Endodermal cell (in vitro differentiated cells): ENCODE results near the gene OPTN. TPM values are rescaled to one million over a fixed set of nuclear protein-coding genes. Genes with fewer than 3 reads are reported as not detected.
A peak's percentile ranks its signal among the peaks of the same experiment; 100 is the strongest.

Experiments
- DNase-seq: peaks from one replicate; pipeline ENCODE4 v3.0.0-alpha.2; 2017
- H3K27ac ChIP-seq: 2 replicates; pipeline ENCODE4 v1.5.1; 2013; ENCODE audit warnings: mild to moderate bottlenecking, low read depth, low read length, moderate library complexity
- H3K27me3 ChIP-seq: 2 replicates; pipeline ENCODE4 v1.6.1; 2013; ENCODE audit warnings: mild to moderate bottlenecking, low read length, moderate library complexity; ENCODE audit not compliant: insufficient read depth, control insufficient read depth, poor library complexity, severe bottlenecking
- H3K36me3 ChIP-seq: 2 replicates; pipeline ENCODE4 v1.7.0; 2013; ENCODE audit warnings: mild to moderate bottlenecking, low read length, moderate library complexity; ENCODE audit not compliant: control insufficient read depth, insufficient read depth
- H3K4me1 ChIP-seq: one replicate; pipeline ENCODE4 v1.7.0; 2013; ENCODE audit warnings: low read length; ENCODE audit not compliant: control insufficient read depth, insufficient read depth
- H3K4me3 ChIP-seq: 2 replicates; pipeline ENCODE4 v1.5.1; 2013; ENCODE audit warnings: mild to moderate bottlenecking, low read length, moderate library complexity
- H3K9ac ChIP-seq: 2 replicates; pipeline ENCODE4 v1.6.1; 2013; ENCODE audit warnings: mild to moderate bottlenecking, low read length, moderate library complexity; ENCODE audit not compliant: poor library complexity, severe bottlenecking; ENCODE audit errors: extremely low read depth
- H3K9me3 ChIP-seq: 2 replicates; pipeline ENCODE4 v1.6.1; 2013; ENCODE audit warnings: mild to moderate bottlenecking, low read length, moderate library complexity; ENCODE audit not compliant: control insufficient read depth
- H3K27ac Mint-ChIP-seq: 2 replicates; pipeline ENCODE4 v1.8.0; 2020; ENCODE audit warnings: mixed read lengths
- H3K27me3 Mint-ChIP-seq: 2 replicates; pipeline ENCODE4 v1.8.0; 2021; ENCODE audit warnings: mild to moderate bottlenecking, mixed read lengths; ENCODE audit not compliant: insufficient read depth
- H3K36me3 Mint-ChIP-seq: 2 replicates; pipeline ENCODE4 v1.8.0; 2020; ENCODE audit warnings: low read depth, mixed read lengths
- H3K4me1 Mint-ChIP-seq: 2 replicates; pipeline ENCODE4 v1.8.0; 2020; ENCODE audit warnings: mixed read lengths
- H3K4me3 Mint-ChIP-seq: 2 replicates; pipeline ENCODE4 v1.8.0; 2020; ENCODE audit warnings: mild to moderate bottlenecking, moderate library complexity, mixed read lengths
- H3K9me3 Mint-ChIP-seq: 2 replicates; pipeline ENCODE4 v1.8.0; 2020; ENCODE audit warnings: mild to moderate bottlenecking, mixed read lengths
- WGBS, 2 experiments: methylation state at CpG; one replicate each; pipeline versions ENCODE4 v1.1.5 to v1.1.7; 2013; ENCODE audit warnings: missing lambda C conversion rate in 2 of 2, mixed read lengths in 1 of 2; ENCODE audit not compliant: insufficient coverage in 1 of 2, insufficient read length in 1 of 2; 5-methylcytosine and 5-hydroxymethylcytosine counted together
- total RNA-seq, 2 donors: library from RNA; stranded (reverse); fragmentation: NEBNext Ultra II Directional in 1 of 2; extraction: Animal tissue kit (Norgen Biotek cat#: 25700) in 1 of 2; gene quantifications; 2 replicates in 1 of 2; 3 replicates in 1 of 2; pipeline ENCODE4 v1.2.1, GENCODE V29; 2021
- TF ChIP-seq, protein P1 (sequence below): fragments of 200-600 bp; sonication (generic); conservative IDR thresholded peaks from 2 replicates; pipeline ENCODE4 v1.5.0; 2021; ENCODE audit warnings: antibody characterized with exemption, mild to moderate bottlenecking

OPTN gene
- total RNA-seq, 2 donors from 2014 or later: 22.7 to 23.3 TPM

DNA sequence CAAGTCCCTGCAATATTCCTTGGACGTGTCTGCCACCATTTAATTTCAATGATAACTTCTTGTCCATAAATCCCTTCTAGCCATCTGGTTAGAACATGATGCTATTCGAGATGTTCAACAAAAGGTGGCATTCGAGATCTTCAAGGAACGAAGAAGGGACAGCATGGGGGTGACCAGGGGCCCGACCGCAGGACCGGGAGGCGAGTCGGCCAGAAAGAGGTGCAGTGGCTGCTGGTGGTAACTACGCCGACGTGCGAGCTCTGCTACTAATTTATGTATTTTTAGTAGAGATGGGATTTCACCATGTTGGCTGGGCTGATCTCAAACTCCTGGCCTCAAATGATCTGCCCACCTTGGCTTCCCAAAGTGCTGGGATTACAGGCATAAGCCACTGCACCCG is 4.7 kb downstream of the OPTN start:
- Mint-ChIP-seq H3K4me3 (no peak overlapping the region), H3K36me3 (no peaks in the 10 kb centered on the region), H3K27ac (no peak overlapping the region), H3K27me3 (peaks cover 6% of the 10 kb centered on the region), H3K9me3 (no peaks in the 10 kb centered on the region), H3K4me1 (peaks cover 10% of the 10 kb centered on the region)
- TF ChIP-seq, protein P1, sequence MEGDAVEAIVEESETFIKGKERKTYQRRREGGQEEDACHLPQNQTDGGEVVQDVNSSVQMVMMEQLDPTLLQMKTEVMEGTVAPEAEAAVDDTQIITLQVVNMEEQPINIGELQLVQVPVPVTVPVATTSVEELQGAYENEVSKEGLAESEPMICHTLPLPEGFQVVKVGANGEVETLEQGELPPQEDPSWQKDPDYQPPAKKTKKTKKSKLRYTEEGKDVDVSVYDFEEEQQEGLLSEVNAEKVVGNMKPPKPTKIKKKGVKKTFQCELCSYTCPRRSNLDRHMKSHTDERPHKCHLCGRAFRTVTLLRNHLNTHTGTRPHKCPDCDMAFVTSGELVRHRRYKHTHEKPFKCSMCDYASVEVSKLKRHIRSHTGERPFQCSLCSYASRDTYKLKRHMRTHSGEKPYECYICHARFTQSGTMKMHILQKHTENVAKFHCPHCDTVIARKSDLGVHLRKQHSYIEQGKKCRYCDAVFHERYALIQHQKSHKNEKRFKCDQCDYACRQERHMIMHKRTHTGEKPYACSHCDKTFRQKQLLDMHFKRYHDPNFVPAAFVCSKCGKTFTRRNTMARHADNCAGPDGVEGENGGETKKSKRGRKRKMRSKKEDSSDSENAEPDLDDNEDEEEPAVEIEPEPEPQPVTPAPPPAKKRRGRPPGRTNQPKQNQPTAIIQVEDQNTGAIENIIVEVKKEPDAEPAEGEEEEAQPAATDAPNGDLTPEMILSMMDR: peak; percentile 37
- H3K36me3 ChIP-seq: peaks cover 5% of the 10 kb centered on the region
- H3K4me1 ChIP-seq: no peaks in the 10 kb centered on the region
- DNase-seq: no peak
- no peaks in the 10 kb centered on the region for H3K9me3 ChIP-seq
- no peak overlapping the region for H3K27ac ChIP-seq
- no peaks in the 10 kb centered on the region for H3K27me3 ChIP-seq
- 92 to 95% methylated on average over 13 to 14 of the region's 14 CpGs for WGBS, 2 experiments
- H3K9ac ChIP-seq: no peak overlapping the region
- H3K4me3 ChIP-seq: no peak overlapping the region

DNA sequence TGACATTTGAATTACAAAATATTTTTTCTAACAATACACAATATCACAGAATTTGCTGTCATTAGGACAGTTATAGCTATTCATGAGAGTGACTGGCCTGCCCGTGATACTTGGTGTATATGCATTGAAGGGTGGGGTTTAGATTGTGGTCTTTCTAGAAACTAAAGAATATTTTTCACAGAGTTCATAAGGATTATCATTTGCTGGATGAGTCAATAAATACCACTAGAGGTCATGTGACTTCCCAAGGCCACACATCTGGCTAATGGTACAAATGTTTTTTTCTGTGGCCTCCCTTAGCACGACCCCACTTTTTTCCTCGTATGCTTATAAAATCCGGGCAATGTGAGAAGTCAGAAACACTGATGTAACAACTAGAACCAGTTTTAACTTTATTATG is 5.2 kb downstream of the OPTN start:
- H3K27me3 ChIP-seq: no peaks in the 10 kb centered on the region
- no peak overlapping the region for H3K4me3 ChIP-seq
- TF ChIP-seq, protein P1: no peak
- peaks cover 6% of the 10 kb centered on the region for H3K27me3 Mint-ChIP-seq
- peaks cover 10% of the 10 kb centered on the region for H3K4me1 Mint-ChIP-seq
- H3K9me3 ChIP-seq: no peaks in the 10 kb centered on the region
- H3K4me3 Mint-ChIP-seq: no peak overlapping the region
- no peak for DNase-seq
- no peaks in the 10 kb centered on the region for H3K9me3 Mint-ChIP-seq
- H3K27ac ChIP-seq: no peak overlapping the region
- no peak overlapping the region for H3K9ac ChIP-seq
- H3K27ac Mint-ChIP-seq: no peak overlapping the region
- peaks cover 2% of the 10 kb centered on the region for H3K36me3 Mint-ChIP-seq
- WGBS, 2 experiments: 90 to 98% methylated on average over 2 to 4 of the region's 4 CpGs
- no peaks in the 10 kb centered on the region for H3K4me1 ChIP-seq
- peaks cover 10% of the 10 kb centered on the region for H3K36me3 ChIP-seq

DNA sequence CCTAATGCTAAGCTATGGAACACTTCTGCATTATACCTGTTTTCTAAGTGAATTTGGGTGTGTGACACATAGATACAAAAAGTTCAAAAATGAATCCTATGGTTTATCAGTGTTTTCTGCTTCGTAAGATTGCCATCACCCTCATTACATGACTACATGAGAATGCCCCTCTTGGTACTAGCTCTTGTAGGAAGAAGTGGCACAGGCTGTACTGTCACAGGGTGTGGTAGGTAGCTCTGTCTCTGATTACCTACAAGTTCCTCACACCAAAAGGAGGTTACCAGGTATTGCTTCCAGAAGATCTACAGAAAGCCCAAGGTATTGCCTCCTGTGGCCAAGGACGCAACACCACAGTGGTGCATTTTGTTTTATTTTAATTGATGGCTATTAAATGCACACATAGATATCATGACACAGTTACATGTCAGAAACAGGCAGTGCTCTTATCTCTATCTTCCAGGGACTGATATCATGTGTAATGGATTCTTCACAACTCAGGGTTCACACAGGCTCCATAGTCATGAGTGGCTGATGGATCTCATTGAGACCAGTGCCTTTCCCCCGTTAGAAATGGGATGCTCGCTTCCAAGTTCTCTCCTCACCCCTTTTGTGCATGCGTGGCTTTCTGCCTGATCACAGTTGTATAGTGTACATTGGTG is 6.6 kb downstream of the OPTN start:
- DNase-seq: no peak
- no peak overlapping the region for H3K4me3 Mint-ChIP-seq
- peaks cover 10% of the 10 kb centered on the region for H3K36me3 Mint-ChIP-seq
- H3K4me3 ChIP-seq: no peak overlapping the region
- no peaks in the 10 kb centered on the region for H3K27me3 Mint-ChIP-seq
- TF ChIP-seq, protein P1: no peak
- peaks cover 21% of the 10 kb centered on the region for H3K36me3 ChIP-seq
- no peak overlapping the region for H3K27ac Mint-ChIP-seq
- no peaks in the 10 kb centered on the region for H3K9me3 Mint-ChIP-seq
- H3K9me3 ChIP-seq: no peaks in the 10 kb centered on the region
- H3K27me3 ChIP-seq: no peaks in the 10 kb centered on the region
- H3K4me1 Mint-ChIP-seq: peaks cover 3% of the 10 kb centered on the region
- no peaks in the 10 kb centered on the region for H3K4me1 ChIP-seq
- WGBS, 2 experiments: 96 to 100% methylated on average over 1 to 5 of the region's 5 CpGs
- no peak overlapping the region for H3K27ac ChIP-seq
- no peak overlapping the region for H3K9ac ChIP-seq
